Loucy (cell line): Measurements from ENCODE around the gene BAZ1A.

Source experiments
- EZH2phosphoT487 ChIP-seq: fragments of 200-600 bp; IDR thresholded peaks from 2 replicates; pipeline ENCODE4 v1.6.1; 2018; ENCODE audit warnings: antibody characterized with exemption, mild to moderate bottlenecking, moderate library complexity, borderline replicate concordance
- TF ChIP-seq, protein P1 (sequence below): fragments of 200-600 bp; sonication (generic); conservative IDR thresholded peaks from 2 replicates; pipeline ENCODE4 v1.5.1; 2014; ENCODE audit warnings: mild to moderate bottlenecking, antibody characterized with exemption, low read length

GRCh38 chr14:34754687-34755086, 120.5 kb downstream of the BAZ1A start:
- TF ChIP-seq, protein P1, sequence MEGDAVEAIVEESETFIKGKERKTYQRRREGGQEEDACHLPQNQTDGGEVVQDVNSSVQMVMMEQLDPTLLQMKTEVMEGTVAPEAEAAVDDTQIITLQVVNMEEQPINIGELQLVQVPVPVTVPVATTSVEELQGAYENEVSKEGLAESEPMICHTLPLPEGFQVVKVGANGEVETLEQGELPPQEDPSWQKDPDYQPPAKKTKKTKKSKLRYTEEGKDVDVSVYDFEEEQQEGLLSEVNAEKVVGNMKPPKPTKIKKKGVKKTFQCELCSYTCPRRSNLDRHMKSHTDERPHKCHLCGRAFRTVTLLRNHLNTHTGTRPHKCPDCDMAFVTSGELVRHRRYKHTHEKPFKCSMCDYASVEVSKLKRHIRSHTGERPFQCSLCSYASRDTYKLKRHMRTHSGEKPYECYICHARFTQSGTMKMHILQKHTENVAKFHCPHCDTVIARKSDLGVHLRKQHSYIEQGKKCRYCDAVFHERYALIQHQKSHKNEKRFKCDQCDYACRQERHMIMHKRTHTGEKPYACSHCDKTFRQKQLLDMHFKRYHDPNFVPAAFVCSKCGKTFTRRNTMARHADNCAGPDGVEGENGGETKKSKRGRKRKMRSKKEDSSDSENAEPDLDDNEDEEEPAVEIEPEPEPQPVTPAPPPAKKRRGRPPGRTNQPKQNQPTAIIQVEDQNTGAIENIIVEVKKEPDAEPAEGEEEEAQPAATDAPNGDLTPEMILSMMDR, result no peak
- no peak for TF ChIP-seq EZH2phosphoT487
